Duodenal mucosa (tissue), 2 donors: ENCODE data around the gene IP6K1.
"Not testable (repeated sequence)": the region's sequence is repeated elsewhere in the genome, so short reads cannot be mapped to it uniquely, and the experiment has no call there.

Source experiments
- H3K27ac ChIP-seq: one replicate; pipeline ENCODE4 v1.7.0; 2013; ENCODE audit warnings: low read depth, low read length
- H3K27me3 ChIP-seq, 2 donors: one replicate each; pipeline ENCODE4 v1.7.0; 2013; ENCODE audit warnings: low read length in 2 of 2, control low read depth in 1 of 2; ENCODE audit not compliant: insufficient read depth in 2 of 2, control insufficient read depth in 1 of 2
- H3K36me3 ChIP-seq, 2 donors: one replicate each; pipeline ENCODE4 v1.7.0; 2013; ENCODE audit warnings: low read length in 2 of 2, control low read depth in 1 of 2; ENCODE audit not compliant: insufficient read depth in 2 of 2, control insufficient read depth in 1 of 2
- H3K4me1 ChIP-seq, 2 donors: one replicate each; pipeline ENCODE4 v1.7.0; 2013; ENCODE audit warnings: low read length in 2 of 2, control low read depth in 1 of 2; ENCODE audit not compliant: insufficient read depth in 2 of 2, control insufficient read depth in 1 of 2
- H3K4me3 ChIP-seq, 2 donors: one replicate each; pipeline ENCODE4 v1.7.0; 2013; ENCODE audit warnings: low read length in 2 of 2, low read depth in 1 of 2
- H3K9ac ChIP-seq, 2 donors: one replicate each; pipeline ENCODE4 v1.7.0; 2013; ENCODE audit warnings: low read length in 2 of 2, low read depth in 1 of 2
- H3K9me3 ChIP-seq, 2 donors: one replicate each; pipeline ENCODE4 v1.7.0; 2013; ENCODE audit warnings: low read length in 2 of 2, control low read depth in 1 of 2; ENCODE audit not compliant: control insufficient read depth in 1 of 2

IP6K1 gene

DNA sequence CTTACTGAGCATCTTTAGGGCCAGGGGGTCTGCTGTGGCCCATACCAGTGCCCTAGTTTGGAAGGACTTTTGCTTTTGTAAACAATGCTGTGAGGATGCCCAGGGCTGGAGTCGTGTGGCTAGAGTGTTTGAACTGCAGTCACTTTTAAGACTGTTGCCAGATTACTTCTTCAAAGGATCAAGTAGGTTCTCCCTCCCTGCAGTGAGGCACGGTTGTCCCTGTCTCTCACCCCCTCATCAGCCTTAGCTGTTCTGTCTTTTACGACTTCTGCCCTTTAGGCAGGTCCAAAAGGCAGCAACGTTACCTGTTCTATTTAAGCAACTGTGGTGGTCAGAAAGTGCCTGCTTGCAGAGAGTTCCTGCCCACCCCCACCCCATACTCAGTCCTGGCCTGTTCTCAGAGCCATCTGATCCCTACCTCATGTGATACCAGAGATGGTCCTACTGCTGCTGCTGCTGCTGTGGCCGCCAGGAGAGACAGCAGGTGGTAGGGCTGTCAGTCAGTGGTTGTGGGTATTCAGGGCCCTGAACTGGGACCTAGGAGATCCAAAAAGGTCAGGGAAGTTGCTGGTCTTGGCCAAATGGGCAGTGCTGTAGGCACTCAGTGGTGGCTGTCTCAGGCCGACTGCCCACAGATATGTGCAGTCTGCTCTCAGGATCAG lies 91.8 kb downstream of the IP6K1 start:
- not testable (repeated sequence) for H3K27ac ChIP-seq, H3K27me3 ChIP-seq, H3K4me3 ChIP-seq, H3K9ac ChIP-seq, H3K9me3 ChIP-seq
- Histone ChIP-seq H3K4me1 (peaks cover 0 to 19% of the 10 kb centered on the region in 2 donors), H3K36me3 (peaks cover 3 to 23% of the 10 kb centered on the region in 2 donors)

DNA sequence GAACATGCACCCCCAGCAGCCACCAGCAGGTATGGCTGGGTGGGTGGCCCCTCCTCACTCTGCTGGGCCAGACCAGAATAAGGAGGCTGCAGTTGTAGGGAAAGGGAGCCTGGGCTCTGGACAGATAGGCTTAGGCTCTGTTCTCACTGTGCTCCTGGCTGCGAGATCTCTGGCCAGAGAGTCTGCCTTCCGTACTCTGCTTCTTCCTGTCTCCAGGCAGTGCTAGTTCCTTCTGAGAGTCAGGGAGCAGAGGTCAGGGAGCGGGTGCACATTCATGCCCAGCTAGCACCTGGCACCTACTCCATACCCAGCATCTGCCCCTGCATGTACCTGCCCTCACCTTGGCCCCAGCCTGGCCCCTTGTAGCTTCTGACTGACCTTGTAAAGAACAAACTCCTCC lies 94.9 kb downstream of the IP6K1 start:
- peaks cover 0 to 35% of the 10 kb centered on the region in 2 donors for H3K4me1 ChIP-seq
- peak overlapping the region in 1 of 2 donors; percentile 38 for H3K9ac ChIP-seq
- not testable (repeated sequence) for H3K9me3 ChIP-seq

DNA sequence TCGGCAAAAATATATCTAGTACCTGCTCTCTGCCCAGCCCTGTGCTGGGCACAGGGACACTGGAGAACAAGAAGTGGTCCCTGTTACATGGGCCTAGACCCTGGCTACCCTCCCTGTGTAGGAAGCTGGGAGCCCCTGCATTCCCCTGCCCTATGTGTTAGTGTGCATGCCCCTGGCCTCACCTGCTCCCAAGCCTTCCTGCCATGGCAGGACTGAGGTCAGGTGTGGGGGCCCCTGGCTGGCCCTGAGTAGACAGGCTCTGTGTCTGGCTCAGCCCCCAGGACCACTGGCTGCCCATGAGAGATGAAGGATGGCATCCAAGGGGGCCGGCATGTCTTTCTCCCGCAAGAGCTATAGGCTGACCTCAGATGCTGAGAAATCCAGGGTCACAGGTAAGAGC lies 95.5 kb downstream of the IP6K1 start:
- H3K27ac ChIP-seq, H3K27me3 ChIP-seq, H3K36me3 ChIP-seq, H3K9me3 ChIP-seq: not testable (repeated sequence)
- Histone ChIP-seq H3K4me3 (peak overlapping the region; percentile 13 to 21), H3K9ac (peak overlapping the region in 1 of 2 donors; percentile 38), H3K4me1 (peaks cover 0 to 35% of the 10 kb centered on the region in 2 donors)

More for the DNA sequence above, 94.9 kb downstream of the IP6K1 start:
- not testable (repeated sequence) for H3K36me3 ChIP-seq, H3K4me3 ChIP-seq, H3K27me3 ChIP-seq, H3K27ac ChIP-seq

DNA sequence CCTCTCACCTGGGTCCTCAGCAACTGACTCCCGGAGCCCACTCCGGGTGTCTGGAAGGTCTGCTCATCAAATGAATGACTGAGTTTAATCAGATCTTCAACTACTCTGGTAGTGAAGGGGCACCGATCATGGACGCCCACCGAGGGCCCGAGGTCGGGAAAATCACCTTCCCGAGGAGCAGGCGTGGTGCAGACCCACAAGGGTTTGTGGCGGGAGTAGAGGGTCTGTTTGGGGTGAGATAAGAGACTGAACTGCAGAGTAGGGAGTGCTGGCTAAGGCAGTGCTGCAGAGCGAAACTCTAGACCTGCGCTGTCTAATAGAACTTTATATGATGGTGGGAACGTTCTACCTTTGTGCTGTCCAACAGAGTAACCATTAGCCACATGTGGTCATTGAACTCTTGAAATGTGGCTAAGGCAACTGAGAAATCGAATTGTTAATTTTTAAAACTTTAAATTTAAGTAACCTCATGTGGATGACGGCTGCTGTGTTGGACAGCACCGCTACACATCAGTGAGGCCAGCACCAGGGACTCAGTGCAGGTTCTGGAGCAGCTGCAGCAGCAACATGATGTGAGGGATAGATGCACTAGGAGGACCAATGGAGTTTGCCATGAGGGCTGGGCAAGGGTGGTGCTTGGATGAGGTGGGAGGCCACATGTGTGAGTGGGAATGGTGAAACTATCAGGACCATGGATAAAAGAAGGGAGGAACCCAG lies 96.3 kb downstream of the IP6K1 start:
- peak overlapping the region; percentile 75 to 96 for H3K4me3 ChIP-seq
- H3K4me1 ChIP-seq = peaks cover 0 to 35% of the 10 kb centered on the region in 2 donors
- H3K27ac ChIP-seq, H3K27me3 ChIP-seq, H3K9me3 ChIP-seq, H3K36me3 ChIP-seq: not testable (repeated sequence)
- H3K9ac ChIP-seq = peak overlapping the region; percentile 63 to 87

DNA sequence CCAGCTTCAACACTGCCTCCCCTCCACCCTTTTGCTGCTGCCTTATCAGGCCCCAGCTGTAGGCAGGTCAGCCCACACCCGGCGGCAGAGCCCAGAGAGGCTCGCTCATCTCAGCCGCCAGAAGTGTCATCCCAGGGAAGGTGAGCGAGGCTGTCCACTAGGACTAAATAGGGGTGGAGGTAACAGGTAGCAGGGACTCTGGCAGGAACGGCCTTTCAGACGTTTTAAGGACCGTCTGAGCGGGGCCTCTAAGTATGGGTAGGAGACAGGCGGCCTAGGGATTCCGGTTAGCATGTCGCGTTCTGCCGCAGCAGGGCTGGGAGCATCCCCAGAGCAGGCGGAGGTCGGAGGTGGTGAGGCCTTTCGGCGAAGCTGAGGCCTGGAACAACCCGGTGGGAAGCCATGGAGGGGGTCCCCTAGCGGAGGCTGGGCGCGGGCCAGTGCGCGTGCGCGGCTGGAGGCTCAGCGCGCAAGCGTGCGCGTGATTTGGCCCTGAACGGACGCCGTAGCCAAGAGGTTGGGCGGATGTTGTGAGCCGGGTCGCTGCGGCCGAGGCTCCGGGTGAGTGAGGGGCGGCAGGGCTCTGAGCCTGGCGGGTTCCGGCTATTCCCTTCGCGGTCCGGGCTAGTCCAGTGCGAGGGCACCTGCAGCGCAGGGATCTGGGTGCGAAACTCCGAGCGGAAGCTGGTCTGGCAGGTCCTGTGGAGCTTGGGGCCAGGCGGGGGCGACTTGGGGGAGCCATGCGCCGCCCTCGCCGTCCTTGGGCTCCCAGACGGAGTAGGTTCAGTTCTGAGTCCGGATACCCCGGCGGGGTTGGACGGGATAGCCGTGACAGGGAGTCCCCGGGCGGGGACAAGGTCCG lies 97.1 kb downstream of the IP6K1 start, which contains the start of the genes MST1 and RNF123:
Gene MST1, minus strand, starts transcription at position 429 of the 862 bp plus-strand sequence. CDS start 783 bp downstream, outside the sequence.
Gene RNF123, plus strand, starts transcription at position 512 of the 862 bp plus-strand sequence. CDS start 1,609 bp downstream, outside the sequence.
- H3K9me3 ChIP-seq = no peaks in the 10 kb centered on the region
- no peaks in the 10 kb centered on the region for H3K27me3 ChIP-seq

DNA sequence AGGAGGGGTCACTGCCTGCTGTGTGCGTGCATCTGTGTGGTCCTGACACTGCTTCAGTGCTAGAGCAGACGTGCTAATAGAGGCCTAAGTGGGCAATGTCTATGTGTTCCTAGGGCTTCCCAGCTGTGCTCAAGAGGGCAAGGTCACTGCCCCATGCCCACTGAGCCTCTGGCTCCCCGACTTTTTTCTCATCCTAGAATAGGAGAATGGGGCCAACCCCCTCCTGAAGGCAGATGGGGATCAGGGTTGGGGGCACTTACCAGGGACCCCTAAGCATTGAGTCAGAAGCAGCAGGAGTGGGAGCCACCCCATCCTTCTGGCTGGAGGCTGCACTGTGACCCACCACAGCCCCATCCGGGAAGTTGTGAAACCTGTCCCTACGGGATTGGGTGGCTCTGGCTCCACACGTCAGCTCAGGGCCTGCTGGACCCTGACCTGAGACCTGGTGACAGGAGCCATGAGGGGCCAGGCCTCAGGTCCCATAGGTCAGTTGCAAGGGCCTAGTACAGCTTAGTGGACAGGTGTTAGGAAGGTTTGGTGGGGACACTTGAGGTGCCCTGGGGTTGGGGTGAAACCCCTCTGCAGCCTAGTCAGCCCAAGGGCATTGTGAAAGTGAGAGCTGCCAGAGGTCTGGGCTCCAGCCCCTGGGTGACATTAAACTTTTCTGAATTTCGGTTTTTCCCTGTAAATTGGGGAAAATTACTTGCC lies 97.8 kb downstream of the IP6K1 start:
- peaks cover 0 to 35% of the 10 kb centered on the region in 2 donors for H3K4me1 ChIP-seq
- peak overlapping the region; percentile 63 to 87 for H3K9ac ChIP-seq
- H3K4me3 ChIP-seq = peak overlapping the region; percentile 75 to 96
- not testable (repeated sequence) for H3K27me3 ChIP-seq, H3K9me3 ChIP-seq, H3K27ac ChIP-seq
- H3K36me3 ChIP-seq = peaks cover 5 to 11% of the 10 kb centered on the region in 2 donors

More for the DNA sequence above, 97.1 kb downstream of the IP6K1 start, which contains the start of the genes MST1 and RNF123:
- peak within 1 kb of the TSS; percentile 60 for H3K27ac ChIP-seq
- H3K4me3 ChIP-seq = peak within 1 kb of the TSS; percentile 75 to 96
- H3K4me1 ChIP-seq = peaks cover 0 to 35% of the 10 kb centered on the region in 2 donors
- H3K9ac ChIP-seq = peak within 1 kb of the TSS; percentile 63 to 87
- H3K36me3 ChIP-seq = peaks cover 0 to 5% of the 10 kb centered on the region in 2 donors

DNA sequence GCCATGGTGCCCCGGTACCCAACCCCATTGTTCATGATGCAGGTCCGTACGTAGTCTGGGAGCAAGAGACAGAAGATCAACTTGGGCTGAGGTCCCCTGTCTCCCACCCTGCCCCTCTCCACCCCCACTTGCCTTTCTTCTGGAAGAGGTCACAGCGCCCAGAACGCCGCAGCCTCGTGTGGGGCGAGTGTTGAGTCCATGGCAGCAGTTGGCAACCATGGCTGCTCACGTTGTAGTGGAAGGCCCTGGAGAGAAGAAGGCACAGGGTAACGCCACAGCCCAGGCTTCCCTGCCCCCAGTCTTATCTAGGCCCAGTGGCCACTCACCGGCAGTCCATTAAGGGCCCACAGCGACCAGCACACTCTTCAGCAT lies 98.9 kb downstream of the IP6K1 start:
- Histone ChIP-seq H3K4me3 (peak overlapping the region in 1 of 2 donors; percentile 59), H3K9ac (peak overlapping the region in 1 of 2 donors; percentile 10), H3K4me1 (peaks cover 0 to 35% of the 10 kb centered on the region in 2 donors), H3K36me3 (peaks cover 15 to 22% of the 10 kb centered on the region in 2 donors)
- not testable (repeated sequence) for H3K27ac ChIP-seq, H3K27me3 ChIP-seq, H3K9me3 ChIP-seq

DNA sequence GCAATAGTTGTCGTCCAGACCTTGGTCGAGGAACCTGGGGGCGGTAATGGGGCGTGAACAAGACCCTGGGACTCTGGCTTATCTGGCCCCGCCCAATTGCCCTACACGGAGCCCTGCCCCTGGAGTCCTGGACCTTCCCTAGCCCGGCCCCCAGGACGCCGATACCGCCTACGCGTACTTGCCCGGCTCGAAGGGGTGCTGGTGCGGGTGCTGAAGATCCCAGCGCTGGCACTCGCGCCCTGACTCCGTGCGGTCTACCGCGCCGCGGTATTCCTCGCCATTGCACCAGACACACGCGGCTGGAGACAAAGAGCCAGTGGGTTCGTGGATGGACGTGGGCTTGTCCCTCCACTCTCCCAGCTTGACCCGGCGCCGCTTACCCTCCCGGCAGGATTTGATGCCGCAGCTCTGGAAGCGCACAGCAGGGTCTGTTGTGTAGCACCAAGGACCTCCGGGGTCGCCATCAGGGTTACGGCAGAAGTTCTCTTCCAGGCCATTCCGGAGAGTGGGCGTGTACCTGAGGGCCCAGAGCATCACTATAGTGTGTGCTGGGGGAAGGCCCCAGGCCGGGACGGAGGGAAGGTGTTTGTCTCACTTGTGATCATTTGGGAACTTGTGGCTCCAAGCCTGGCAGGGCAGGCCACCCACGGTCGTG lies 99.4 kb downstream of the IP6K1 start:
- Histone ChIP-seq H3K9ac (peak overlapping the region; percentile 10 to 47), H3K4me3 (peak overlapping the region; percentile 40 to 59), H3K4me1 (peaks cover 0 to 35% of the 10 kb centered on the region in 2 donors), H3K36me3 (peaks cover 20 to 27% of the 10 kb centered on the region in 2 donors)
- not testable (repeated sequence) for H3K27ac ChIP-seq, H3K9me3 ChIP-seq, H3K27me3 ChIP-seq

DNA sequence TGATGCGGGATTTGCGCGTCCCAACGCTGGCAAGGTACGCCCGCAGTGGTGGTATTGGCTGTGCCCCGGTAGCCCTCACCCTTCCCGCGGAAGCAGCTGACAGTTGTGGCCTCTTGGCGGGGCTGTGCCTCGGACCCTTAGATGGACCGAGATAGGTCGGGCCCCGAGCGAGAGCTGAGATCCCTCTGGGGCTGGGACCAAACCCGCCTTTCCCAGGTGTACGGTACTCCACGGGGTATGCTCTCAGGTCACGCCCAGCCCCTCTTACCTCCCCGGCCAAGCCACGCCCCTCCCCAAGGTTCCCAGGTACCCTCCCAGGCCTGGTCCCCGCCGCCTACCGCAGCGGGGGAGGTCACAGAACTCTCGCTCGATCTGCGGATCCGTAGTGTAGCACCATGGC lies 100.0 kb downstream of the IP6K1 start:
- H3K4me1 ChIP-seq = peaks cover 0 to 32% of the 10 kb centered on the region in 2 donors
- H3K4me3 ChIP-seq = peak overlapping the region; percentile 25 to 59
- H3K9ac ChIP-seq, H3K27ac ChIP-seq, H3K9me3 ChIP-seq, H3K27me3 ChIP-seq: not testable (repeated sequence)
- peaks cover 26 to 32% of the 10 kb centered on the region in 2 donors for H3K36me3 ChIP-seq
